ENCODE data around the gene PGF.

PGF gene

GRCh38 chr14:74909501-74909900 lies 45.9 kb downstream of the PGF start:
- TF ChIP-seq CTCF (IDR thresholded peaks at IDR 0.05; ENCODE audit: insufficient read depth, low read depth, low read length, missing control alignments), result no peak
- H3K4me3 ChIP-seq (ENCODE audit: low read length), result no peak overlapping the region
- DNase-seq (ENCODE audit: low read depth), result no peak

GRCh38 chr14:74908861-74909341 lies 46.5 kb downstream of the PGF start:
- no peak for DNase-seq (ENCODE audit: low read depth)
- no peak overlapping the region for H3K4me3 ChIP-seq (ENCODE audit: low read length)
- no peak for TF ChIP-seq CTCF (IDR thresholded peaks at IDR 0.05; ENCODE audit: insufficient read depth, low read depth, low read length, missing control alignments)

GRCh38 chr14:74907744-74908143 lies 47.7 kb downstream of the PGF start:
- no peak for DNase-seq (ENCODE audit: low read depth)
- no peak for TF ChIP-seq CTCF (IDR thresholded peaks at IDR 0.05; ENCODE audit: insufficient read depth, low read depth, low read length, missing control alignments)
- no peak overlapping the region for H3K4me3 ChIP-seq (ENCODE audit: low read length)

GRCh38 chr14:74906925-74907521 lies 48.4 kb downstream of the PGF start:
- no peak overlapping the region for H3K4me3 ChIP-seq (ENCODE audit: low read length)
- no peak for DNase-seq (ENCODE audit: low read depth)
- peak; percentile 17 for TF ChIP-seq CTCF (IDR thresholded peaks at IDR 0.05; ENCODE audit: insufficient read depth, low read depth, low read length, missing control alignments)

- peak; percentile 96 for TF ChIP-seq CTCF (IDR thresholded peaks at IDR 0.05; ENCODE audit: insufficient read depth, low read depth, low read length, missing control alignments)
- peak; percentile 47 for DNase-seq (ENCODE audit: low read depth)
- H3K4me3 ChIP-seq (ENCODE audit: low read length), result no peak overlapping the region
These were observed 49.7 kb downstream of the PGF start for GRCh38 chr14:74905595-74906142.

- TF ChIP-seq CTCF (IDR thresholded peaks at IDR 0.05; ENCODE audit: insufficient read depth, low read depth, low read length, missing control alignments), result no peak
- no peak overlapping the region for H3K4me3 ChIP-seq (ENCODE audit: low read length)
- DNase-seq (ENCODE audit: low read depth), result no peak
These were observed 50.5 kb downstream of the PGF start for GRCh38 chr14:74904635-74905503.
